Gastroesophageal sphincter (tissue), 3 donors: ENCODE measurements around the gene FRMD1.

ENCODE experiments used
- CTCF ChIP-seq, 4 experiments: fragments of 200-600 bp in 2 of 4; fragments of 450-650 bp in 2 of 4; sonication (generic) in 1 of 4; IDR thresholded peaks; one replicate each; pipeline ENCODE4 v1.5.1; 2017 to 2019; ENCODE audit warnings: antibody characterized with exemption in 4 of 4, mild to moderate bottlenecking in 2 of 4, moderate library complexity in 2 of 4
- POLR2A ChIP-seq, 2 donors: fragments of 450-650 bp; IDR thresholded peaks; one replicate each; pipeline ENCODE4 v1.6.1; 2017; ENCODE audit warnings: antibody characterized with exemption in 2 of 2, mild to moderate bottlenecking in 2 of 2, moderate library complexity in 1 of 2

GRCh38 chr6:168118935-168119334, 39.9 kb upstream of the FRMD1 start:
- no peak for TF ChIP-seq CTCF (IDR thresholded peaks at IDR 0.05)
- TF ChIP-seq POLR2A (IDR thresholded peaks at IDR 0.05): no peak
